SK-N-SH treated with all-trans-retinoic acid at 6 μM for 48 hours (cell line): Measurements from ENCODE around the gene ESYT1.

Source experiments
- ATAC-seq: fragments of 200-7000 bp; cut with Tn5 transposase; 3 replicates; pipeline ENCODE4 v1.9.1; 2020; ENCODE audit warnings: mild to moderate bottlenecking, moderate library complexity
- ARNTL ChIP-seq: fragments of 450-650 bp; formaldehyde crosslinking; IDR thresholded peaks from 2 replicates; pipeline ENCODE4 v1.5.0; 2020; ENCODE audit warnings: low read depth, mild to moderate bottlenecking, moderate library complexity, borderline replicate concordance
- BACH2 ChIP-seq: fragments of 250-450 bp; sonication (Bioruptor Pico); IDR thresholded peaks from 2 replicates; pipeline ENCODE4 v1.9.0; 2021; ENCODE audit warnings: mild to moderate bottlenecking, borderline replicate concordance
- CREB5 ChIP-seq: fragments of 250-450 bp; sonication (Bioruptor Pico); IDR thresholded peaks from 2 replicates; pipeline ENCODE4 v1.5.1; 2020; ENCODE audit warnings: low read depth, mild to moderate bottlenecking, moderate library complexity
- CSDC2 ChIP-seq: fragments of 250-450 bp; sonication (Bioruptor Pico); IDR thresholded peaks from 2 replicates; pipeline ENCODE4 v1.5.0; 2020; ENCODE audit warnings: mild to moderate bottlenecking, moderate library complexity
- GLIS3 ChIP-seq: fragments of 250-450 bp; sonication (Bioruptor Pico); IDR thresholded peaks from 2 replicates; pipeline ENCODE4 v1.5.0; 2020; ENCODE audit warnings: mild to moderate bottlenecking, moderate library complexity
- ISL1 ChIP-seq: fragments of 250-450 bp; sonication (Bioruptor Pico); IDR thresholded peaks from 2 replicates; pipeline ENCODE4 v2.1.2; 2022; ENCODE audit warnings: mild to moderate bottlenecking, moderate library complexity
- OSR1 ChIP-seq: fragments of 250-450 bp; sonication (Bioruptor Pico); IDR thresholded peaks from 2 replicates; pipeline ENCODE4 v1.8.0; 2022; ENCODE audit warnings: moderate library complexity, mild to moderate bottlenecking, inconsistent platforms
- PATZ1 ChIP-seq: fragments of 250-450 bp; sonication (Bioruptor Pico); IDR thresholded peaks from 2 replicates; pipeline ENCODE4 v1.8.0; 2020; ENCODE audit warnings: mild to moderate bottlenecking, moderate library complexity, borderline replicate concordance
- POU6F1 ChIP-seq: fragments of 250-450 bp; sonication (Bioruptor Pico); IDR thresholded peaks from 2 replicates; pipeline ENCODE4 v1.8.0; 2021; ENCODE audit warnings: low read depth, mild to moderate bottlenecking, moderate library complexity, borderline replicate concordance
- PPARA ChIP-seq: fragments of 250-450 bp; sonication (Bioruptor Pico); IDR thresholded peaks from 2 replicates; pipeline ENCODE4 v1.5.0; 2020; ENCODE audit warnings: mild to moderate bottlenecking, borderline replicate concordance
- RARB ChIP-seq: fragments of 250-450 bp; sonication (Bioruptor Pico); IDR thresholded peaks from 2 replicates; pipeline ENCODE4 v1.8.0; 2021; ENCODE audit warnings: mild to moderate bottlenecking, moderate library complexity
- SNAI2 ChIP-seq: fragments of 250-450 bp; sonication (Bioruptor Pico); IDR thresholded peaks from 2 replicates; pipeline ENCODE4 v1.5.0; 2020; ENCODE audit warnings: mild to moderate bottlenecking, moderate library complexity
- TCF4 ChIP-seq: fragments of 250-450 bp; sonication (Bioruptor Pico); IDR thresholded peaks from 2 replicates; pipeline ENCODE4 v1.8.0; 2021; ENCODE audit warnings: mild to moderate bottlenecking, moderate library complexity, borderline replicate concordance
- TOX ChIP-seq: fragments of 250-450 bp; sonication (Bioruptor Pico); IDR thresholded peaks from 2 replicates; pipeline ENCODE4 v1.8.0; 2021; ENCODE audit warnings: mild to moderate bottlenecking, moderate library complexity, borderline replicate concordance
- TSHZ2 ChIP-seq: fragments of 250-450 bp; sonication (Bioruptor Pico); IDR thresholded peaks from 2 replicates; pipeline ENCODE4 v1.5.0; 2020; ENCODE audit warnings: mild to moderate bottlenecking, moderate library complexity
- ZC3H10 ChIP-seq: fragments of 250-450 bp; sonication (Bioruptor Pico); IDR thresholded peaks from 2 replicates; pipeline ENCODE4 v1.5.1; 2021; ENCODE audit warnings: mild to moderate bottlenecking, moderate library complexity
- ZFP3 ChIP-seq: fragments of 250-450 bp; sonication (Bioruptor Pico); IDR thresholded peaks from 2 replicates; pipeline ENCODE4 v1.5.0; 2020; ENCODE audit warnings: mild to moderate bottlenecking, moderate library complexity
- ZFP30 ChIP-seq: fragments of 450-650 bp; formaldehyde crosslinking; IDR thresholded peaks from 2 replicates; pipeline ENCODE4 v1.5.0; 2022; ENCODE audit warnings: mild to moderate bottlenecking, moderate library complexity
- ZNF565 ChIP-seq: fragments of 450-650 bp; formaldehyde crosslinking; conservative IDR thresholded peaks from 2 replicates; pipeline ENCODE4 v1.5.0; 2020; ENCODE audit warnings: low read depth, mild to moderate bottlenecking, moderate library complexity
- ZNF70 ChIP-seq: fragments of 450-650 bp; formaldehyde crosslinking; IDR thresholded peaks from 2 replicates; pipeline ENCODE4 v1.5.0; 2020; ENCODE audit warnings: mild to moderate bottlenecking, moderate library complexity
- ZNF8 ChIP-seq: fragments of 450-650 bp; formaldehyde crosslinking; IDR thresholded peaks from 2 replicates; pipeline ENCODE4 v1.5.0; 2020; ENCODE audit warnings: mild to moderate bottlenecking, moderate library complexity

The ESYT1 gene

GRCh38 chr12:56127485-56127887 is 581 bp upstream of the ESYT1 start:
- no peak for ATAC-seq
- TF ChIP-seq SNAI2: 0 out of 2 replicates have a peak, but pooled peaks have one; percentile 73
- no peak for TF ChIP-seq RARB
- TF ChIP-seq ARNTL (CRISPR knock-in tag): 0 out of 2 replicates have a peak, but pooled peaks have one; percentile 75
- no peak for TF ChIP-seq ZNF565 (CRISPR knock-in tag)

GRCh38 chr12:56128670-56129205 is 671 bp downstream of the ESYT1 start:
- TF ChIP-seq ZC3H10 (CRISPR knock-in tag) (no peak), SNAI2 (no peak), TOX (CRISPR knock-in tag) (no peak), RARB (no peak), PATZ1 (CRISPR knock-in tag) (no peak), ZFP30 (no peak), CSDC2 (CRISPR knock-in tag) (no peak), ISL1 (CRISPR knock-in tag) (no peak), GLIS3 (CRISPR knock-in tag) (no peak), ZNF8 (no peak), ZNF565 (CRISPR knock-in tag) (no peak), PPARA (CRISPR knock-in tag) (no peak), TSHZ2 (CRISPR knock-in tag) (no peak), ARNTL (CRISPR knock-in tag) (no peak), POU6F1 (CRISPR knock-in tag) (no peak), ZFP3 (no peak), TCF4 (CRISPR knock-in tag) (no peak), CREB5 (no peak), ZNF70 (CRISPR knock-in tag) (no peak), OSR1 (CRISPR knock-in tag) (no peak)
- peak; percentile 34 for ATAC-seq

- peak; percentile 66 for ATAC-seq
- TF ChIP-seq ZFP3 (no peak), ZC3H10 (CRISPR knock-in tag) (no peak), SNAI2 (no peak), CSDC2 (CRISPR knock-in tag) (no peak), ZNF565 (CRISPR knock-in tag) (no peak), ISL1 (CRISPR knock-in tag) (no peak), BACH2 (CRISPR knock-in tag) (no peak)
Measured at GRCh38 chr12:56129206-56129941, 1.3 kb downstream of the ESYT1 start.
